Stimulated activated CD4-positive, alpha-beta T cell treated with anti-CD3 and anti-CD28 coated beads, Interleukin-4, amount 100 ng/mL, for 4 hours (primary cell): ENCODE measurements around the gene KRT76.
"Not testable (repeated sequence)": the region's sequence is repeated elsewhere in the genome, so short reads cannot be mapped to it uniquely, and the experiment has no call there.

Experiments used
- DNase-seq, 2 experiments: peaks; one replicate each; pipeline ENCODE4 v3.0.0-alpha.2; 2020

KRT76 gene

GRCh38 chr12:52796839-52797528 is 19.8 kb upstream of the KRT76 start:
- no peak for DNase-seq

GRCh38 chr12:52796429-52796794 is 19.3 kb upstream of the KRT76 start:
- DNase-seq = no peak

GRCh38 chr12:52795694-52796428 is 18.7 kb upstream of the KRT76 start, which contains the start of gene KRT3:
KRT3 (minus strand) TSS chr12:52796117; CDS start chr12:52796042, 75 bp downstream.
- no peak for DNase-seq

DNA sequence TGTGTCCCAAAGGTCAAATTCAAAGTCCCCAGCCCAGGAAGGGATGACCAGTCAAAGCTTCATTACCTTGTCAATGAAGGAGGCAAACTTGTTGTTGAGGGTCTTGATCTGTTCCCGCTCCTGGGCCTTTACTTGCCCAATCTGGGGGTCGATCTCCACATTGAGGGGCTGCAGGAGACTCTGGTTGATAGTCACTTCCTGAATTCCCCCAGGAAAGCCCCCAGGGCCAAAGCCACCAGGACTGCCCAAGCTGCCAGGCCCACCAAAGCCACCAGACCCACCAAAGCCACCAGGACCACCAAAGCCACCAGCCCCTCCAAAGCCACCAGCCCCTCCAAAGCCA is 18.2 kb upstream of the KRT76 start:
- DNase-seq = not testable (repeated sequence)

DNA sequence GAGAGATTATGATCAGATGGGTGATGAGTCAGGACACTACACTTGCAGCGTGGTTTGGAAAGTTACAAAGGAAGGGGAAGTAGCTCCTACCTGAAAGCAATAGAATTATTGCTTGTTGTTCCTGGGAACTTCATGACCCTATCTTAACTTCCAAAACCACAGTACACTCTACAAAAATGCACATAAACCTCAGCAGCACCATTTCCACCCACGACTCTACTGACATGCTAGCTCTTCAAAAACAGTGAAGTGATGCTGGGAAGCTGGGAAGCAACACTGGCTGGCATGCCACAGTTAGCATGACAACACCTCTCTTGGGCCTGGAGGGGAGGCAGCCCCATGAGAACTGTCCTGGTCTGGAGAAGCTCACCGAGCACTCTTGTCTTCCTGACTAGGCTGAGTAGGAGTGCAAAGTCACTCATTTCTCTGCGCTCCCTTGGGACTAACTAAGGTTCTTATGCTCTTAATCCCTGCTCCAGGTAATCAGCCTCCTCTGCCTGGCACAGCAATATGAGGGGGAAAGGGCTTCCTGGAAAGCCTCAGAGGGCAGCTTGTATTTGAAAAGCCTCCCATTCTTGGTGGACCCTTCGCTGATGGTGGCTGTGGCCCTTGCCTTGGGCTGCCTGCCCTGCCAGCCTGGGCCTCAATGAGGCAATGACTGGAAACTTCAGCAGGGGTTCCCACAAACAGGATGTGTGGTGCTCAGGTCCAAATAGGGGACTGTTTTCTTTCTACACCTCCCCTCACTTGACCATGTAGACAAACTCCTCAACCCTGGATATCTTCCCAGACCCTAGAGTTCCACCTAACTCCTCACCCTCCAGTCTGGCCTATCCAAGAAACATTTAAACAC is 17.6 kb upstream of the KRT76 start:
- no peak for DNase-seq

GRCh38 chr12:52792185-52793029 is 15.3 kb upstream of the KRT76 start:
- no peak for DNase-seq

DNA sequence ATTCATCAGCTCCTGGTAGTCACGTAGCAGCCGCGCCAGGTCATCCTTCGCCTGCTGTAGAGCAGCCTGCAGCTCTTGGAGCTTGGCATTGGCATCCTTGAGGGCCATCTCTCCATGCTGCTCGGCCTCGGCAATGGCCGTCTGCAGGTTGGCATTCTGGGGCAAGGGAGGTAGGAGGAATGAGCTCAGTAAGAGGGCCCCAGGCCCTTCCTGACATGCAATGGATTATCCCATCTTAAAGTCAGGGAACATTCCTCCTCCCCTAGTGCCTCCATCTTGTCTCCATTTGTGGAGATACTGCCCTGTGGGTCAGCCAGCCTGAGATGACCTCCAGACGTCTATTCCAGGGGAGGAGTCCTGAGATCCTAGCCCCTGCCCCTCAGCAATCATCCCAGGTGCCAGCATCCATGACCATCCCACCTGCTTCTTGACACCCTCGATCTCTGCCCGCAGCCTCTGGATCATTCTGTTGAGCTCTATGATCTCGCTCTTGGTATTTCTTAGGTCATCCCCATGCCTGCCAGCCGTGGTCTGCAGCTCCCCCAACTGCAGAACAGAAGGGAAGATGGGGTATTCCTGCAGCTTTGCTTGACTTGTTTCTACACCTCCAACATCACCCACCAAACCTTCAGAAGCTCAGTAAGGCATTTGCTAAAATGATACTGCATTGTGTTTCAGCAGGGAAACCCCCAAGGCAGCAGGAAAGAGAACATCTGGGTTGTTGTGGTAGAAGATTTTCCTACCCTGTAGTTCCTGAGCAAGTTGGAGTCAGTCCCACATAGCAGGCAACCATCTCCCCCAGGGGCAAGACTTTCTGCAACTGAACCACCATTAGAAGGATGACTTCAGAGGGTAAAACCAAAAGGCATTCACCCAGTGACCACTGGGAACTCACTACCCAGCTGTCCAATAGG is 14.4 kb upstream of the KRT76 start:
- no peak for DNase-seq

GRCh38 chr12:52790427-52791270 is 13.5 kb upstream of the KRT76 start:
- DNase-seq = no peak

DNA sequence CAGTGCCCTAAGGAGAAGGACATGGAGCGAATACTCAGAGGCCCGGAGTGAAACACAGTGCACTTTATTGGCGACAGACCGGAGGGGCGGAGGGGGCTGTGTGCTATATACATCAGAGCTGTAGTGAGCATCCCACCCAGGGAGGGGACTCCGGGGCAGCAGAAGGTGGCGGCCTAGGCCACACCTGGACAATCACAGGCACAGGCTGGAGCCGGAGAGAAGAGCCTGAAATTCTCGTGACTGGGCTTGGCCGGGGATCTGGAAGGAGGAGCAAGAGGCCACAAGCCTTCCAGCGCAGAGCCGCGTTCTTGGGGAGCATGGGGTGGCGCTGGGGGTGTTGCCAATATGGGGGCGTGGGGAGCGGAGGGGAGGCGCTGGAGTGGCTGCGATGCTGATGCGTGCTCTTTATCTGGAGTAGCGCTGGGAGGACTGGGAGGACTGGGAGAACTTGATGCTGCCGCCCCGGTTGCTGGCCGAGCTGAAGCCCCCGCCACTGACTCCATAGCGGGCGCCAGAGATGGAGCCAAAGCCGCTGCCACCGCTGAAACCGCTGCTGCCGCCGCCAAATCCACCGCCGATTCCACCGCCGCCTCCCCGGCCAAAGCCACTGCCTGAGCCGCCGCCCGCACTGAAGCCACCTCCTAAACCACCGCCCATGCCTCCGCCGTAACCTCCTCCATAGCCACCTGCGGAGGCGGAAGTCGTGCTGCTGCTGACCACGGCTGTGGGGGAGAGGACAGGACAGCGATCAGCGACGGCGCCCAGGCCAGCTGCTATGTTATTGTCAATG is 12.7 kb upstream of the KRT76 start:
- no peak for DNase-seq

DNA sequence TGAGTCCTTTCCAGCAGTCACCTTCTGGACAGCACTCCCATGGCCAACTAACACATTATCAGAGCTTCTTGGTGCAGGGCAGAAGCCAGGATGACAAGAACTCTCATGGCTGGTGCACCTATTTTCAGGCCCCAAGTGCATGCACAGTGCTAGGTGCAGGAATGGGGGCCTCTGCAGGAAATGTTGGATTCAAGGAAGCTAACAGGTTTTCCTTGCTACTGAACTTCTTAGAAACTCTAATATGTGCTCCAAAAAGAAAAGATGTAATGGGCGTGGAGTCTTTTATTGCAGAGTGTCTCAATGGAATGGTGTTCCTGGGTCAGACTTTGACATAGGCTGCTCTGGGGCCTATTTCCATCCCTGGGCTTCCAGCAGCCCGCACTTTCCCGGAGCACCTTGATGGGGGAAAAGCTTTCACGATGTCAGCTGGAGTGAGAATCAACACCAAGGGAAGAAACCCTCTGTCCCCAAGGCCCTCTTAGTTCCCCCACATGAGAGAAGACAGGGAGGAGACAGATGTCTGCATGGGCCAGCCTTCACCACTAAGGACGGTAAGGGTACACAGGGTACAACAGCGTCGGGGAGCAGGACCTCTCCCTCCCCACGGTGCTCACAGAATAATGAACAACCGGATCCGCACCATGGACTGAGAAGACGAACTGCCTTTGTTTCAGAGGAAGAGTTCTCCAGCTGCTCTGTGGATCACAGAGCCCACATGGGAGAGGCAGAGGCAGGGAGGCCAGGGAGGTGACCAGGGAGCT is 11.9 kb upstream of the KRT76 start:
- no peak for DNase-seq

DNA sequence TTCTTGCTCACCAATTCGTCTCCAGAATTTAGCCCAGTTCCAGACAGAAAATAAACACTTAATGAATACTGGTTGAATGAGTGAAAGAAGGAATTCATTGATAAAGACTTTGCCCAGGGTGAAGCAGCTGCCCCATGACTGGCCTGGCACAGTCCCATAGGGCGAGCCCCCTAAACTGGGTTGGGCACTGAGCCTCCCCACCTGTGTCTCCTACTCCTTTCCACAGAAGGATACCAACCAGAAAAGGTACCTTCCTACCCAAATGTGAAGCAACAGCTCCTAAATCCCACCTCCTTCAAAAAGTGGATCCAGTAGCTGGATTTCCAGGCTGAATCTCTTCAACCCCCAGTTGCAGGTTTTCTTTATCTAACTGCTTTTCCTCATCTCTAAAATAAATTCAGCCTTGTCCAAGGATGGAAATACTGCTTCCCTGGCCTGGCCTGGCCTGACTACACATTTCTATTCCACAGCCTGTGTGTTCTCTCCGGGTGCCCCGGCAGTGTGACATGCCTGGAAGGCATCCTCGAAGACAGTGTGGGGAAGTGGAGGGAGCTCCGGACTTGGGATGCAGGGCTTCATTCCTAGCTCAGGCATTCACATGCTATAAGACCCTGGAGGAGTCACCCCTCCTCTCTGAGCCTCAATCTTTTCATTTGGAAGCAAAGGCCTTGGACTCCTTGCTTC is 11.2 kb upstream of the KRT76 start:
- no peak for DNase-seq

- no peak for DNase-seq
These were observed 10.4 kb upstream of the KRT76 start for GRCh38 chr12:52787324-52788191.

- DNase-seq = no peak
These were observed 7.8 kb upstream of the KRT76 start for GRCh38 chr12:52784909-52785308.

DNA sequence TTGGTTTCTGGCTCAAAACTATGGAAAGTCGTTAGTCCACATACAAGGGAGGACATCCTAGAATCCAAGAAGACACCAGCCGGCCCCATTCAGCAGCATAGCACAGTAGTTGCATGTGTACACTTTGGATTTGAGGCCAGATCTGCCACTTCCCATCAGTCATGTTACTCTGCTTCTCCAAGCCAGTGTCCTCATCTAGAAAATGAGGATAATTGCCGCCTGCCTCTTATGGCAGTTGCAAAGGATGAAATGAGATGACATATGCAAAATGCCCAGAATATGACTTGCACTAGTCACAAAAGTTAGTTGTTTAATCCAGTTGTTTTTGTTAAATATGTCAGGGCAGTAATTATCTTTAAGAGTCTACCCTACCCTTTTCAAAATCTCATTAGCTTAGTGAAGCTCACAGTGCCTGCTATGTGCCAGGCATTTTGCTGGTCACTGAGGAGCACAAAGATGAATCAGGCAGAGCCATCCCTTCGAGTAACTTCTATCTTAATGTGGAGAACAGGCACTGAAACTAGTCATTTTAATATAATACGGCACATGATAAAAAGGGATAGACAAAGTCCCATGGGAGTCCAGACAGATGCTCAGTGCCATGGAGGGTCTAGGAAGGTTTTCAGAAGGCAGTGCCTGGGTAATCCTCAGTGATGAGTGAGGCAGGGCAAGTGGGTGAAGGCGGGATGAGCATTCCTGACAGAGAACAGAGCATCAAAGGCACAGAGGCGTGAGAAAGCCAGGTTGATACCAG is 6.6 kb upstream of the KRT76 start:
- no peak for DNase-seq

- DNase-seq = no peak
These were observed 5.4 kb upstream of the KRT76 start for GRCh38 chr12:52782502-52782901.

GRCh38 chr12:52781399-52782082 is 4.4 kb upstream of the KRT76 start:
- DNase-seq = no peak
